Measurements from ENCODE around the gene RXYLT1.

Gene RXYLT1

GRCh38 chr12:63805704-63806672 lies 26.3 kb downstream of the RXYLT1 start:
- H3K4me1 ChIP-seq (ENCODE audit: insufficient read depth, low read length): no peaks in the 10 kb centered on the region
- no peak overlapping the region for H3K27ac ChIP-seq (ENCODE audit: low read length)
- H3K27me3 ChIP-seq (ENCODE audit: insufficient read depth, low read length): no peaks in the 10 kb centered on the region
- H3K36me3 ChIP-seq (ENCODE audit: insufficient read depth, low read depth, low read length): peaks cover 24% of the 10 kb centered on the region
- no peak overlapping the region for H3K9ac ChIP-seq (ENCODE audit: low read depth, low read length)
- no peak overlapping the region for H3K4me3 ChIP-seq (ENCODE audit: low read length)
- H3K9me3 ChIP-seq (ENCODE audit: insufficient read depth, low read depth, low read length): no peaks in the 10 kb centered on the region

- no peak overlapping the region for H3K4me3 ChIP-seq (ENCODE audit: low read length)
- no peaks in the 10 kb centered on the region for H3K4me1 ChIP-seq (ENCODE audit: insufficient read depth, low read length)
- no peaks in the 10 kb centered on the region for H3K27me3 ChIP-seq (ENCODE audit: insufficient read depth, low read length)
- no peak overlapping the region for H3K9ac ChIP-seq (ENCODE audit: low read depth, low read length)
- no peaks in the 10 kb centered on the region for H3K9me3 ChIP-seq (ENCODE audit: insufficient read depth, low read depth, low read length)
- H3K36me3 ChIP-seq (ENCODE audit: insufficient read depth, low read depth, low read length): peaks cover 24% of the 10 kb centered on the region
- H3K27ac ChIP-seq (ENCODE audit: low read length): no peak overlapping the region
Measured at GRCh38 chr12:63808631-63809030, 28.9 kb downstream of the RXYLT1 start.

- Histone ChIP-seq H3K36me3 (ENCODE audit: insufficient read depth, low read depth, low read length) (peaks cover 24% of the 10 kb centered on the region), H3K4me1 (ENCODE audit: insufficient read depth, low read length) (no peaks in the 10 kb centered on the region), H3K27ac (ENCODE audit: low read length) (no peak overlapping the region), H3K27me3 (ENCODE audit: insufficient read depth, low read length) (no peaks in the 10 kb centered on the region), H3K4me3 (ENCODE audit: low read length) (no peak overlapping the region), H3K9ac (ENCODE audit: low read depth, low read length) (no peak overlapping the region), H3K9me3 (ENCODE audit: insufficient read depth, low read depth, low read length) (no peaks in the 10 kb centered on the region)
Measured at GRCh38 chr12:63809566-63809965, 29.9 kb downstream of the RXYLT1 start.

- Histone ChIP-seq H3K9ac (ENCODE audit: low read depth, low read length) (no peak overlapping the region), H3K4me3 (ENCODE audit: low read length) (no peak overlapping the region), H3K36me3 (ENCODE audit: insufficient read depth, low read depth, low read length) (peaks cover 11% of the 10 kb centered on the region; the same call in 1 of the 2 replicates), H3K9me3 (ENCODE audit: insufficient read depth, low read depth, low read length) (no peaks in the 10 kb centered on the region), H3K27me3 (ENCODE audit: insufficient read depth, low read length) (no peaks in the 10 kb centered on the region), H3K27ac (ENCODE audit: low read length) (no peak overlapping the region), H3K4me1 (ENCODE audit: insufficient read depth, low read length) (no peaks in the 10 kb centered on the region)
Measured at GRCh38 chr12:63811334-63811733, 31.6 kb downstream of the RXYLT1 start.

GRCh38 chr12:63811755-63812154 lies 32.0 kb downstream of the RXYLT1 start:
- no peaks in the 10 kb centered on the region for H3K27me3 ChIP-seq (ENCODE audit: insufficient read depth, low read length)
- H3K4me1 ChIP-seq (ENCODE audit: insufficient read depth, low read length): no peaks in the 10 kb centered on the region
- no peaks in the 10 kb centered on the region for H3K9me3 ChIP-seq (ENCODE audit: insufficient read depth, low read depth, low read length)
- H3K4me3 ChIP-seq (ENCODE audit: low read length): no peak overlapping the region
- no peak overlapping the region for H3K27ac ChIP-seq (ENCODE audit: low read length)
- H3K36me3 ChIP-seq (ENCODE audit: insufficient read depth, low read depth, low read length): peaks cover 11% of the 10 kb centered on the region; the same call in 1 of the 2 replicates
- H3K9ac ChIP-seq (ENCODE audit: low read depth, low read length): no peak overlapping the region

GRCh38 chr12:63814146-63814772 lies 34.5 kb downstream of the RXYLT1 start:
- Histone ChIP-seq H3K9ac (ENCODE audit: low read depth, low read length) (no peak overlapping the region), H3K4me1 (ENCODE audit: insufficient read depth, low read length) (no peaks in the 10 kb centered on the region), H3K36me3 (ENCODE audit: insufficient read depth, low read depth, low read length) (peaks cover 5% of the 10 kb centered on the region; the same call in 1 of the 2 replicates), H3K27ac (ENCODE audit: low read length) (no peak overlapping the region), H3K4me3 (ENCODE audit: low read length) (no peak overlapping the region), H3K27me3 (ENCODE audit: insufficient read depth, low read length) (no peaks in the 10 kb centered on the region), H3K9me3 (ENCODE audit: insufficient read depth, low read depth, low read length) (no peaks in the 10 kb centered on the region)

- H3K27ac ChIP-seq (ENCODE audit: low read length): no peak overlapping the region
- no peaks in the 10 kb centered on the region for H3K9me3 ChIP-seq (ENCODE audit: insufficient read depth, low read depth, low read length)
- H3K27me3 ChIP-seq (ENCODE audit: insufficient read depth, low read length): no peaks in the 10 kb centered on the region
- no peaks in the 10 kb centered on the region for H3K36me3 ChIP-seq (ENCODE audit: insufficient read depth, low read depth, low read length)
- no peak overlapping the region for H3K4me3 ChIP-seq (ENCODE audit: low read length)
- no peaks in the 10 kb centered on the region for H3K4me1 ChIP-seq (ENCODE audit: insufficient read depth, low read length)
- H3K9ac ChIP-seq (ENCODE audit: low read depth, low read length): no peak overlapping the region
Measured at GRCh38 chr12:63815482-63815852, 35.8 kb downstream of the RXYLT1 start.

GRCh38 chr12:63816031-63816430 lies 36.3 kb downstream of the RXYLT1 start:
- Histone ChIP-seq H3K4me3 (ENCODE audit: low read length) (no peak overlapping the region), H3K4me1 (ENCODE audit: insufficient read depth, low read length) (no peaks in the 10 kb centered on the region), H3K27ac (ENCODE audit: low read length) (no peak overlapping the region), H3K9ac (ENCODE audit: low read depth, low read length) (no peak overlapping the region), H3K9me3 (ENCODE audit: insufficient read depth, low read depth, low read length) (no peaks in the 10 kb centered on the region), H3K36me3 (ENCODE audit: insufficient read depth, low read depth, low read length) (no peaks in the 10 kb centered on the region), H3K27me3 (ENCODE audit: insufficient read depth, low read length) (no peaks in the 10 kb centered on the region)

GRCh38 chr12:63820427-63820826 lies 40.7 kb downstream of the RXYLT1 start:
- no peak overlapping the region for H3K4me3 ChIP-seq (ENCODE audit: low read length)
- H3K4me1 ChIP-seq (ENCODE audit: insufficient read depth, low read length): no peaks in the 10 kb centered on the region
- no peaks in the 10 kb centered on the region for H3K27me3 ChIP-seq (ENCODE audit: insufficient read depth, low read length)
- H3K9me3 ChIP-seq (ENCODE audit: insufficient read depth, low read depth, low read length): no peaks in the 10 kb centered on the region
- no peak overlapping the region for H3K9ac ChIP-seq (ENCODE audit: low read depth, low read length)
- no peaks in the 10 kb centered on the region for H3K36me3 ChIP-seq (ENCODE audit: insufficient read depth, low read depth, low read length)
- H3K27ac ChIP-seq (ENCODE audit: low read length): no peak overlapping the region

- Histone ChIP-seq H3K27ac (ENCODE audit: low read length) (no peak overlapping the region), H3K4me1 (ENCODE audit: insufficient read depth, low read length) (no peaks in the 10 kb centered on the region), H3K4me3 (ENCODE audit: low read length) (no peak overlapping the region), H3K27me3 (ENCODE audit: insufficient read depth, low read length) (no peaks in the 10 kb centered on the region), H3K9me3 (ENCODE audit: insufficient read depth, low read depth, low read length) (no peaks in the 10 kb centered on the region), H3K9ac (ENCODE audit: low read depth, low read length) (no peak overlapping the region), H3K36me3 (ENCODE audit: insufficient read depth, low read depth, low read length) (no peaks in the 10 kb centered on the region)
Measured at GRCh38 chr12:63821781-63822251, 42.1 kb downstream of the RXYLT1 start.

GRCh38 chr12:63822352-63822751 lies 42.6 kb downstream of the RXYLT1 start:
- Histone ChIP-seq H3K9me3 (ENCODE audit: insufficient read depth, low read depth, low read length) (no peaks in the 10 kb centered on the region), H3K36me3 (ENCODE audit: insufficient read depth, low read depth, low read length) (no peaks in the 10 kb centered on the region), H3K9ac (ENCODE audit: low read depth, low read length) (no peak overlapping the region), H3K4me3 (ENCODE audit: low read length) (no peak overlapping the region), H3K4me1 (ENCODE audit: insufficient read depth, low read length) (no peaks in the 10 kb centered on the region), H3K27me3 (ENCODE audit: insufficient read depth, low read length) (no peaks in the 10 kb centered on the region), H3K27ac (ENCODE audit: low read length) (no peak overlapping the region)

- no peak overlapping the region for H3K4me3 ChIP-seq (ENCODE audit: low read length)
- no peaks in the 10 kb centered on the region for H3K27me3 ChIP-seq (ENCODE audit: insufficient read depth, low read length)
- no peaks in the 10 kb centered on the region for H3K4me1 ChIP-seq (ENCODE audit: insufficient read depth, low read length)
- no peak overlapping the region for H3K27ac ChIP-seq (ENCODE audit: low read length)
- no peaks in the 10 kb centered on the region for H3K9me3 ChIP-seq (ENCODE audit: insufficient read depth, low read depth, low read length)
- no peak overlapping the region for H3K9ac ChIP-seq (ENCODE audit: low read depth, low read length)
- no peaks in the 10 kb centered on the region for H3K36me3 ChIP-seq (ENCODE audit: insufficient read depth, low read depth, low read length)
Measured at GRCh38 chr12:63823040-63823439, 43.3 kb downstream of the RXYLT1 start.

All from iPS-20b (cell line).